ENCODE measurements around the gene SERGEF.

Gene SERGEF
- total RNA-seq = 15.0 to 19.0 (median 16.2) reads per million in 3 donors

- DNase-seq = peak; percentile 89 to 93 (median 90)
- H3K4me3 ChIP-seq (ENCODE audit: insufficient read depth, low read depth, low read length, poor library complexity, severe bottlenecking) = peak within 1 kb of the TSS; percentile 81
- no peaks in the 10 kb centered on the region for H3K27me3 ChIP-seq (replicated peaks; ENCODE audit: control insufficient read depth, insufficient read depth, low read length, poor library complexity, severe bottlenecking)
- H3K27ac ChIP-seq (ENCODE audit: insufficient read depth, low read length, poor library complexity, severe bottlenecking) = peak within 1 kb of the TSS; percentile 78
- no peaks in the 10 kb centered on the region for H3K36me3 ChIP-seq (ENCODE audit: control insufficient read depth, insufficient read depth, low read length)
- H3K4me1 ChIP-seq (ENCODE audit: control insufficient read depth, insufficient read depth, low read length, poor library complexity, severe bottlenecking) = peaks cover 7% of the 10 kb centered on the region
- no peaks in the 10 kb centered on the region for H3K9me3 ChIP-seq (ENCODE audit: control insufficient read depth, low read length)
These were observed at the start of gene SERGEF for GRCh38 chr11:18012906-18013781. Gene SERGEF, minus strand, starts transcription at chr11:18013047. Its CDS starts 37 bp downstream, at chr11:18013010.

- no peak for DNase-seq
- no peaks in the 10 kb centered on the region for H3K27me3 ChIP-seq (replicated peaks; ENCODE audit: control insufficient read depth, insufficient read depth, low read length, poor library complexity, severe bottlenecking)
- H3K9me3 ChIP-seq (ENCODE audit: control insufficient read depth, low read length) = no peaks in the 10 kb centered on the region
- H3K4me1 ChIP-seq (ENCODE audit: control insufficient read depth, insufficient read depth, low read length, poor library complexity, severe bottlenecking) = no peaks in the 10 kb centered on the region
- no peak overlapping the region for H3K4me3 ChIP-seq (ENCODE audit: insufficient read depth, low read depth, low read length, poor library complexity, severe bottlenecking)
- no peak overlapping the region for H3K27ac ChIP-seq (ENCODE audit: insufficient read depth, low read length, poor library complexity, severe bottlenecking)
- H3K36me3 ChIP-seq (ENCODE audit: control insufficient read depth, insufficient read depth, low read length) = no peaks in the 10 kb centered on the region
These were observed 48.5 kb upstream of the SERGEF start for GRCh38 chr11:18061351-18061750.

GRCh38 chr11:18056561-18057181, 43.8 kb upstream of the SERGEF start:
- Histone ChIP-seq H3K36me3 (ENCODE audit: control insufficient read depth, insufficient read depth, low read length) (no peaks in the 10 kb centered on the region), H3K4me1 (ENCODE audit: control insufficient read depth, insufficient read depth, low read length, poor library complexity, severe bottlenecking) (no peaks in the 10 kb centered on the region), H3K27me3 (replicated peaks; ENCODE audit: control insufficient read depth, insufficient read depth, low read length, poor library complexity, severe bottlenecking) (no peaks in the 10 kb centered on the region), H3K27ac (ENCODE audit: insufficient read depth, low read length, poor library complexity, severe bottlenecking) (no peak overlapping the region), H3K9me3 (ENCODE audit: control insufficient read depth, low read length) (no peaks in the 10 kb centered on the region), H3K4me3 (ENCODE audit: insufficient read depth, low read depth, low read length, poor library complexity, severe bottlenecking) (no peak overlapping the region)
- no peak for DNase-seq

GRCh38 chr11:18054511-18055103, 41.8 kb upstream of the SERGEF start:
- DNase-seq = no peak
- Histone ChIP-seq H3K36me3 (ENCODE audit: control insufficient read depth, insufficient read depth, low read length) (no peaks in the 10 kb centered on the region), H3K4me1 (ENCODE audit: control insufficient read depth, insufficient read depth, low read length, poor library complexity, severe bottlenecking) (no peaks in the 10 kb centered on the region), H3K4me3 (ENCODE audit: insufficient read depth, low read depth, low read length, poor library complexity, severe bottlenecking) (no peak overlapping the region), H3K27me3 (replicated peaks; ENCODE audit: control insufficient read depth, insufficient read depth, low read length, poor library complexity, severe bottlenecking) (no peaks in the 10 kb centered on the region), H3K27ac (ENCODE audit: insufficient read depth, low read length, poor library complexity, severe bottlenecking) (no peak overlapping the region), H3K9me3 (ENCODE audit: control insufficient read depth, low read length) (no peaks in the 10 kb centered on the region)

GRCh38 chr11:18050848-18051247, 38.0 kb upstream of the SERGEF start:
- Histone ChIP-seq H3K9me3 (ENCODE audit: control insufficient read depth, low read length) (no peaks in the 10 kb centered on the region), H3K4me1 (ENCODE audit: control insufficient read depth, insufficient read depth, low read length, poor library complexity, severe bottlenecking) (no peaks in the 10 kb centered on the region), H3K36me3 (ENCODE audit: control insufficient read depth, insufficient read depth, low read length) (no peaks in the 10 kb centered on the region), H3K27ac (ENCODE audit: insufficient read depth, low read length, poor library complexity, severe bottlenecking) (no peak overlapping the region), H3K4me3 (ENCODE audit: insufficient read depth, low read depth, low read length, poor library complexity, severe bottlenecking) (no peak overlapping the region), H3K27me3 (replicated peaks; ENCODE audit: control insufficient read depth, insufficient read depth, low read length, poor library complexity, severe bottlenecking) (no peaks in the 10 kb centered on the region)
- no peak for DNase-seq

- no peaks in the 10 kb centered on the region for H3K4me1 ChIP-seq (ENCODE audit: control insufficient read depth, insufficient read depth, low read length, poor library complexity, severe bottlenecking)
- no peaks in the 10 kb centered on the region for H3K9me3 ChIP-seq (ENCODE audit: control insufficient read depth, low read length)
- no peak for DNase-seq
- peaks cover 5% of the 10 kb centered on the region for H3K27me3 ChIP-seq (replicated peaks; ENCODE audit: control insufficient read depth, insufficient read depth, low read length, poor library complexity, severe bottlenecking)
- no peak within 1 kb of the TSS for H3K4me3 ChIP-seq (ENCODE audit: insufficient read depth, low read depth, low read length, poor library complexity, severe bottlenecking)
- no peaks in the 10 kb centered on the region for H3K36me3 ChIP-seq (ENCODE audit: control insufficient read depth, insufficient read depth, low read length)
- H3K27ac ChIP-seq (ENCODE audit: insufficient read depth, low read length, poor library complexity, severe bottlenecking) = no peak within 1 kb of the TSS
These were observed 33.4 kb upstream of the SERGEF start, which contains the start of gene TPH1 for GRCh38 chr11:18046116-18046777. Gene TPH1, minus strand, starts transcription at chr11:18046269. Its CDS starts 5,507 bp downstream, at chr11:18040762.

- no peak overlapping the region for H3K4me3 ChIP-seq (ENCODE audit: insufficient read depth, low read depth, low read length, poor library complexity, severe bottlenecking)
- H3K36me3 ChIP-seq (ENCODE audit: control insufficient read depth, insufficient read depth, low read length) = no peaks in the 10 kb centered on the region
- H3K9me3 ChIP-seq (ENCODE audit: control insufficient read depth, low read length) = no peaks in the 10 kb centered on the region
- no peak overlapping the region for H3K27ac ChIP-seq (ENCODE audit: insufficient read depth, low read length, poor library complexity, severe bottlenecking)
- H3K27me3 ChIP-seq (replicated peaks; ENCODE audit: control insufficient read depth, insufficient read depth, low read length, poor library complexity, severe bottlenecking) = no peaks in the 10 kb centered on the region
- H3K4me1 ChIP-seq (ENCODE audit: control insufficient read depth, insufficient read depth, low read length, poor library complexity, severe bottlenecking) = no peaks in the 10 kb centered on the region
- no peak for DNase-seq
These were observed 23.6 kb upstream of the SERGEF start for GRCh38 chr11:18036456-18036855.

- Histone ChIP-seq H3K4me1 (ENCODE audit: control insufficient read depth, insufficient read depth, low read length, poor library complexity, severe bottlenecking) (no peaks in the 10 kb centered on the region), H3K9me3 (ENCODE audit: control insufficient read depth, low read length) (no peaks in the 10 kb centered on the region), H3K4me3 (ENCODE audit: insufficient read depth, low read depth, low read length, poor library complexity, severe bottlenecking) (no peak overlapping the region), H3K36me3 (ENCODE audit: control insufficient read depth, insufficient read depth, low read length) (no peaks in the 10 kb centered on the region), H3K27ac (ENCODE audit: insufficient read depth, low read length, poor library complexity, severe bottlenecking) (no peak overlapping the region), H3K27me3 (replicated peaks; ENCODE audit: control insufficient read depth, insufficient read depth, low read length, poor library complexity, severe bottlenecking) (no peaks in the 10 kb centered on the region)
- DNase-seq = no peak
These were observed 14.6 kb upstream of the SERGEF start for GRCh38 chr11:18027475-18027874.

GRCh38 chr11:18022419-18022818, 9.6 kb upstream of the SERGEF start:
- Histone ChIP-seq H3K4me3 (ENCODE audit: insufficient read depth, low read depth, low read length, poor library complexity, severe bottlenecking) (no peak overlapping the region), H3K36me3 (ENCODE audit: control insufficient read depth, insufficient read depth, low read length) (no peaks in the 10 kb centered on the region), H3K4me1 (ENCODE audit: control insufficient read depth, insufficient read depth, low read length, poor library complexity, severe bottlenecking) (no peaks in the 10 kb centered on the region), H3K9me3 (ENCODE audit: control insufficient read depth, low read length) (no peaks in the 10 kb centered on the region), H3K27ac (ENCODE audit: insufficient read depth, low read length, poor library complexity, severe bottlenecking) (no peak overlapping the region), H3K27me3 (replicated peaks; ENCODE audit: control insufficient read depth, insufficient read depth, low read length, poor library complexity, severe bottlenecking) (no peaks in the 10 kb centered on the region)
- no peak for DNase-seq

Measured in effector memory CD4-positive, alpha-beta T cell (primary cell).